GM18907 (cell line): ENCODE results near the gene MBD3L5.
"Not testable (repeated sequence)": the region's sequence is repeated elsewhere in the genome, so short reads cannot be mapped to it uniquely, and the experiment has no call there.

Experiments used
- ATAC-seq: cut with Tn5 transposase; IDR thresholded peaks from one replicate; pipeline ENCODE4 v1.9.1; 2021; ENCODE audit warnings: mild to moderate bottlenecking, moderate library complexity; ENCODE audit not compliant: unreplicated experiment

Gene MBD3L5

GRCh38 chr19:7030278-7030677 lies at the start of gene MBD3L5:
MBD3L5 (plus strand) TSS chr19:7030578; CDS start chr19:7030612, 34 bp downstream.
- ATAC-seq = not testable (repeated sequence)

- ATAC-seq = no peak
Measured at GRCh38 chr19:6983448-6983847, 46.9 kb upstream of the MBD3L5 start.

- ATAC-seq = no peak
Measured at GRCh38 chr19:6987850-6988249, 42.5 kb upstream of the MBD3L5 start.

- ATAC-seq = no peak
Measured at GRCh38 chr19:6988257-6988656, 42.1 kb upstream of the MBD3L5 start.

- no peak for ATAC-seq
Measured at GRCh38 chr19:6995054-6995453, 35.3 kb upstream of the MBD3L5 start.

- ATAC-seq = no peak
Measured at GRCh38 chr19:6996810-6997209, 33.6 kb upstream of the MBD3L5 start.

GRCh38 chr19:6997679-6998445 lies 32.5 kb upstream of the MBD3L5 start:
- ATAC-seq = no peak

GRCh38 chr19:6999933-7000332 lies 30.4 kb upstream of the MBD3L5 start:
- ATAC-seq = no peak

GRCh38 chr19:7000333-7000732 lies 30.0 kb upstream of the MBD3L5 start:
- ATAC-seq = no peak

GRCh38 chr19:7000816-7001215 lies 29.6 kb upstream of the MBD3L5 start:
- no peak for ATAC-seq

- ATAC-seq = no peak
Measured at GRCh38 chr19:7004313-7004931, 26.0 kb upstream of the MBD3L5 start.

- no peak for ATAC-seq
Measured at GRCh38 chr19:7006135-7006704, 24.2 kb upstream of the MBD3L5 start.

GRCh38 chr19:7007859-7008258 lies 22.5 kb upstream of the MBD3L5 start:
- ATAC-seq = no peak

- ATAC-seq = no peak
Measured at GRCh38 chr19:7010722-7011593, 19.4 kb upstream of the MBD3L5 start.

- ATAC-seq = no peak
Measured at GRCh38 chr19:7013678-7014077, 16.7 kb upstream of the MBD3L5 start.

- no peak for ATAC-seq
Measured at GRCh38 chr19:7018828-7019227, 11.6 kb upstream of the MBD3L5 start.

- not testable (repeated sequence) for ATAC-seq
Measured at GRCh38 chr19:7021331-7021730, 9.0 kb upstream of the MBD3L5 start, which contains the start of gene MBD3L2B. MBD3L2B (minus strand) TSS chr19:7021431; CDS start chr19:7021397, 34 bp downstream.

GRCh38 chr19:7028790-7029189 lies 1.6 kb upstream of the MBD3L5 start:
- not testable (repeated sequence) for ATAC-seq

- not testable (repeated sequence) for ATAC-seq
Measured at GRCh38 chr19:7040079-7040478, 9.7 kb downstream of the MBD3L5 start, which contains the start of gene MBD3L4. MBD3L4 (minus strand) TSS chr19:7040179; CDS start chr19:7040144, 35 bp downstream.

GRCh38 chr19:7041563-7041962 lies 11.2 kb downstream of the MBD3L5 start:
- not testable (repeated sequence) for ATAC-seq

- ATAC-seq = not testable (repeated sequence)
Measured at GRCh38 chr19:7049021-7049420, 18.6 kb downstream of the MBD3L5 start, which contains the start of gene MBD3L2. MBD3L2 (plus strand) TSS chr19:7049321; CDS start chr19:7049374, 53 bp downstream.
